Body of pancreas (tissue), 4 donors: ENCODE measurements around the gene LDLR. TPM values are rescaled to one million over a fixed set of nuclear protein-coding genes. Genes with fewer than 3 reads are reported as not detected.
"Not testable (repeated sequence)": the region's sequence is repeated elsewhere in the genome, so short reads cannot be mapped to it uniquely, and the experiment has no call there.

Source experiments
- ATAC-seq: fragments of 150-250 bp; one replicate; pipeline ENCODE4 v1.9.1; 2016
- DNase-seq, 4 donors: peaks; one replicate each; pipeline ENCODE4 v3.0.0-alpha.2; 2019
- H3K27ac ChIP-seq, 4 donors: fragments of 200-600 bp; sonication (generic); 1 replicate in 3 of 4; 2 replicates in 1 of 4; pipeline versions ENCODE4 v1.5.1 to v1.6.1; 2016 to 2019; ENCODE audit warnings: mild to moderate bottlenecking in 1 of 4, mixed read lengths in 1 of 4, moderate library complexity in 1 of 4
- H3K27me3 ChIP-seq, 2 donors: fragments of 200-600 bp; sonication (generic); one replicate each; pipeline ENCODE4 v1.6.0; 2016; ENCODE audit warnings: mild to moderate bottlenecking in 1 of 2
- H3K36me3 ChIP-seq, 2 donors: fragments of 200-600 bp; sonication (generic); replicated peaks in 1 of 2; 2 replicates each; pipeline ENCODE4 v1.5.1; 2016; ENCODE audit warnings: low read depth in 2 of 2; ENCODE audit not compliant: insufficient read depth in 1 of 2
- H3K4me1 ChIP-seq: fragments of 200-600 bp; sonication (generic); one replicate; pipeline ENCODE4 v1.6.0; 2016
- H3K4me3 ChIP-seq, 2 donors: fragments of 200-600 bp; sonication (generic); 1 replicate in 1 of 2; 2 replicates in 1 of 2; pipeline ENCODE4 v1.5.1; 2016 to 2019
- H3K9me3 ChIP-seq, 3 donors: fragments of 200-600 bp; sonication (generic); 1 replicate in 2 of 3; 2 replicates in 1 of 3; pipeline ENCODE4 v1.5.1; 2016
- POLR2A ChIP-seq, 3 donors: fragments of 450-650 bp; IDR thresholded peaks; one replicate each; pipeline ENCODE4 v1.6.1; 2016; ENCODE audit warnings: antibody characterized with exemption in 3 of 3, mild to moderate bottlenecking in 2 of 3
- WGBS, 2 donors: methylation state at CpG; one replicate each; pipeline ENCODE4 v1.1.5; 2017; 5-methylcytosine and 5-hydroxymethylcytosine counted together
- intact Hi-C: fragments of 100-400 bp; cut with DNase I; formaldehyde crosslinking; loops from one replicate; pipeline ENCODE4 v1.15.1; 2023
- total RNA-seq, 2 donors: library from RNA; depleted of rRNA; stranded (reverse); fragments of >200 nt; gene quantifications; one replicate each; pipeline ENCODE4 v1.1.0, GENCODE V29; 2016
- TF ChIP-seq, protein P1 (sequence below), 7 experiments: fragments of 450-650 bp in 4 of 7; fragments of 200-600 bp in 3 of 7; sonication (generic) in 3 of 7; IDR thresholded peaks; one replicate each; pipeline ENCODE4 v1.5.1; 2016 to 2019; ENCODE audit warnings: antibody characterized with exemption in 7 of 7

LDLR gene
- total RNA-seq, 2 donors from 2014 or later, result 18.9 to 105 TPM

DNA sequence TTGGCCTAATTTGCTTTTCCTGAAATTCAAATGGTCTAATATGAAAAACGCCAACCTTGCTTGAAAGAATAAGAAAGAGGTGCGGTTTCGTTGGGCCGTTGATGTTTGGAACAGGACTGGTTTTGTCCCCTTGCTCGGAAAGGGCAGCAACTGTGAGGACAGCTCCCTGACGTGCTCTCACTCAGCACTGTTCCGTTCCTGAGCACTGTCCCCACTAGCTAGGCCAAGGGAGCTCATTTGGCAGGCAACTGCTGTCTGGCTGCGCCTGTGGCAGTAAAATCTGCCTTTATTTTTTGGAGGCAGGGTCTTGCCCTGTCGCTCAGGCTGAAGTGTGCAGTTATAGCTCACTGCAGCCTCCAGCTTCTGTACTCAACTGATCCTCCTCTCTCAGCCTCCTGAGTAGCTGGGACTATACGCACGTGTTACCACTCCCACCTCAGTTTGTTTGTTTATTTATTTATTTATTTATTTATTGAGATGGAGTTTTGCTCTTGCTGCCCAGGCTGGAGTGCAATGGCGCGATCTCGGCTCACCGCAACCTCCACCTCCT is 4.5 kb downstream of the LDLR start:
- no peak for DNase-seq
- intact Hi-C loops, result no loop called here
- H3K4me3 ChIP-seq, result no peak overlapping the region
- ATAC-seq, result no peak
- peak overlapping the region; percentile 92 to 99 (median 98) for H3K27ac ChIP-seq
- peaks cover 69% of the 10 kb centered on the region for H3K4me1 ChIP-seq
- TF ChIP-seq POLR2A (IDR thresholded peaks at IDR 0.05), result no peak
- H3K36me3 ChIP-seq, result no peaks in the 10 kb centered on the region
- WGBS, 2 donors, result 91 to 96% methylated on average over 15 of the region's 15 CpGs
- H3K27me3 ChIP-seq, result no peaks in the 10 kb centered on the region
- no peaks in the 10 kb centered on the region for H3K9me3 ChIP-seq

DNA sequence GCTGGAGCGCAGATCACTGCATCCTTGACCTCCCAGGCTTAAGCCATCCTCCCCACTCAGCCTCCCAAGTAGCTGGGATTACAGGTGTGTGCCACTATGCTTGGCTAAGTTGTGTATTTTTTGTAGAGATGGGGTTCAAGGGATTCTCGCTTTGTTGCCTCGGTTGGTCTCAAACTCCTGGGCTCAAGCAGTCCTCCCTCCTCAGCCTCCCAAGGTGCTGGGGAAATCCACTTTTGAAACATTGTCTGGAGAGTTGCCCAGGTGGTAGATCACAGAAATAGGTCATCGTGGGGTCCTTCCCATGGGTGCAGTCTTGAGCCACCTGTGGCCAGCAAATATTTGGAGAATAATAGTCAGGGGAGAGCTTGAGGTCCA is 5.2 kb downstream of the LDLR start:
- TF ChIP-seq, protein P1, sequence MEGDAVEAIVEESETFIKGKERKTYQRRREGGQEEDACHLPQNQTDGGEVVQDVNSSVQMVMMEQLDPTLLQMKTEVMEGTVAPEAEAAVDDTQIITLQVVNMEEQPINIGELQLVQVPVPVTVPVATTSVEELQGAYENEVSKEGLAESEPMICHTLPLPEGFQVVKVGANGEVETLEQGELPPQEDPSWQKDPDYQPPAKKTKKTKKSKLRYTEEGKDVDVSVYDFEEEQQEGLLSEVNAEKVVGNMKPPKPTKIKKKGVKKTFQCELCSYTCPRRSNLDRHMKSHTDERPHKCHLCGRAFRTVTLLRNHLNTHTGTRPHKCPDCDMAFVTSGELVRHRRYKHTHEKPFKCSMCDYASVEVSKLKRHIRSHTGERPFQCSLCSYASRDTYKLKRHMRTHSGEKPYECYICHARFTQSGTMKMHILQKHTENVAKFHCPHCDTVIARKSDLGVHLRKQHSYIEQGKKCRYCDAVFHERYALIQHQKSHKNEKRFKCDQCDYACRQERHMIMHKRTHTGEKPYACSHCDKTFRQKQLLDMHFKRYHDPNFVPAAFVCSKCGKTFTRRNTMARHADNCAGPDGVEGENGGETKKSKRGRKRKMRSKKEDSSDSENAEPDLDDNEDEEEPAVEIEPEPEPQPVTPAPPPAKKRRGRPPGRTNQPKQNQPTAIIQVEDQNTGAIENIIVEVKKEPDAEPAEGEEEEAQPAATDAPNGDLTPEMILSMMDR (IDR thresholded peaks at IDR 0.05), result no peak
- TF ChIP-seq POLR2A (IDR thresholded peaks at IDR 0.05), result no peak
- intact Hi-C loops, result no loop called here
- Histone ChIP-seq H3K27me3 (no peaks in the 10 kb centered on the region), H3K4me3 (no peak overlapping the region), H3K36me3 (no peaks in the 10 kb centered on the region), H3K27ac (peak overlapping the region; percentile 92 to 99 (median 98)), H3K4me1 (peaks cover 63% of the 10 kb centered on the region), H3K9me3 (no peaks in the 10 kb centered on the region)
- 76 to 88% methylated on average over 3 to 4 of the region's 4 CpGs for WGBS, 2 donors
- ATAC-seq (no peak), DNase-seq (no peak)

DNA sequence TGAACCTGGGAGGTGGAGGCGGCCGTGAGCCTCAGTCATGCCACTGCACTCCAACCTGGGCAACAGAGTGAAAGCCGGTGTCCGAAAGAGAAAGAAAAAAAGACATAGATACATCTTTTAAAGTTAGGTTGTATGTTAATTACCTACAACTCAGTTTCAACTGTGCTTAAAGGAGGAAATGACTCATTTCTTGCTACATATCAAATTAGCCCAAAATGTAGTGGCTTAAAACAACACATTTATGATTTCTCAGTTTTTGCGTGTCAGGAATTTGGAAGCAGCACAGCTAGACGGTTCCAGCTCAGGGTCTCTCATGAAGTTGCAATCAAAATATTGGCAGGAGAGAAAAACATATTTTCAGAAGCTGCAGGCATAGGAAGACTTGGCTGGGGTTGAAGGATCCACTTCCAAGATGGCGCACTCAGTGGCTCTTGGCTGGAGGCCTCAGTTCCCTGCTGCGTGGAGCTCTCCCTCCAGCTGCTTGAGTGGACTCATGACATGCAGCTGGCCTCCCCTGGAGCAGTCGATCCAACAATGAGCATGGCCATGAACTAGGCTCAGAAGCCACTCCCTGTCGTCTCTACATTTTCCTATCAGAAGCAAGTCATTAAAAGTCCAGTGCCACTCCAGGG is 7.1 kb downstream of the LDLR start:
- 62 to 78% methylated on average over 10 of the region's 10 CpGs for WGBS, 2 donors
- peak overlapping the region; percentile 77 to 99 (median 98) for H3K27ac ChIP-seq
- intact Hi-C loops, result no loop called here
- no peaks in the 10 kb centered on the region for H3K36me3 ChIP-seq
- TF ChIP-seq, protein P1 (IDR thresholded peaks at IDR 0.05), result no peak
- TF ChIP-seq POLR2A (IDR thresholded peaks at IDR 0.05), result no peak
- ATAC-seq (no peak), DNase-seq (peak in 1 of 4 donors; percentile 30)
- no peaks in the 10 kb centered on the region for H3K9me3 ChIP-seq
- H3K4me1 ChIP-seq, result peaks cover 51% of the 10 kb centered on the region
- H3K27me3 ChIP-seq, result no peaks in the 10 kb centered on the region
- no peak overlapping the region for H3K4me3 ChIP-seq

DNA sequence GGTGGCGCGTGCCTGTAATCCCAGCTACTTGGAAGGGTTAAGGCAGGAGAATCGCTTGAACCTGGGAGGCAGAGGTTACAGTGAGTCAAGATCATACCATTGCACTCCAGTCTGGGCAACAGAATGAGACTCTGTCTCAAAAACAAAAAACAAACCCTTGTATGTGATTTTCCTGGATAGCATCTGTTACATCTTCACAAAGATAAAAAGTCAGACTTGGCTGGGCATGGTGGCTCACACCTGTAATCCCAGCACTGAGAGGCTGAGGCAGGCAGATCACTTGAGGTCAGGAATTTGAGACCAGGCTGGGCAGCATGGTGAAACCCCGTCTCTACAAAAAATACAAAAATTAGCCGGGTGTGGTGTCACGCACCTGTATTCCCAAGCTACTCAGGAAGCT is 8.1 kb downstream of the LDLR start:
- 92 to 99% methylated on average over 6 of the region's 6 CpGs for WGBS, 2 donors
- H3K36me3 ChIP-seq, intact Hi-C loops: not testable (repeated sequence)

DNA sequence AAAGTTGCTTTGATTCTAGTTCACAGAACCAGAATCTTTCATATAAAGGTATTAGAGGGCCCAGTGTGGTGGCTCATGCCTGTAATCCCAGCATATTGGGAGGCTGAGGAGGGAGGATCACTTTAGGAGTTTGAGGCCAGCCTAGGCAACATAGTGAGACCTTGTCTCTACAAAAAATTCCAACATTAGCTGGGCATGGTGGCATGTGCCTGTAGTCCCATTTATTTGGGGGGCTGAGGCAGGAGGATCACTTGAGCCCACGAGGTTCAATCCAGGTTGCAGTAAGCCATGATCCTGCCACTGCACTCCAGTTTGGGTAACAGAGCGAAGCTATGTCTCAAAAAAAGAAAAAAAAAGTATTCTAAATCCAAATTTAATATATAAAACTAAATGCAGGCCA is 9.1 kb downstream of the LDLR start:
- 95% methylated on average over 2 of the region's 2 CpGs for WGBS, 2 donors
- ATAC-seq (no peak), DNase-seq (no peak)
- Histone ChIP-seq H3K27ac (no peak overlapping the region), H3K27me3 (no peaks in the 10 kb centered on the region), H3K9me3 (no peaks in the 10 kb centered on the region), H3K4me3 (no peak overlapping the region), H3K4me1 (peaks cover 33% of the 10 kb centered on the region), H3K36me3 (peaks cover 6 to 12% of the 10 kb centered on the region in 2 donors)
- intact Hi-C loops, result no loop called here
- TF ChIP-seq POLR2A (IDR thresholded peaks at IDR 0.05), result no peak

More for the DNA sequence above, 8.1 kb downstream of the LDLR start:
- not testable (repeated sequence) for ATAC-seq, H3K9me3 ChIP-seq, H3K27ac ChIP-seq, H3K27me3 ChIP-seq, DNase-seq, H3K4me3 ChIP-seq
- peaks cover 43% of the 10 kb centered on the region for H3K4me1 ChIP-seq

DNA sequence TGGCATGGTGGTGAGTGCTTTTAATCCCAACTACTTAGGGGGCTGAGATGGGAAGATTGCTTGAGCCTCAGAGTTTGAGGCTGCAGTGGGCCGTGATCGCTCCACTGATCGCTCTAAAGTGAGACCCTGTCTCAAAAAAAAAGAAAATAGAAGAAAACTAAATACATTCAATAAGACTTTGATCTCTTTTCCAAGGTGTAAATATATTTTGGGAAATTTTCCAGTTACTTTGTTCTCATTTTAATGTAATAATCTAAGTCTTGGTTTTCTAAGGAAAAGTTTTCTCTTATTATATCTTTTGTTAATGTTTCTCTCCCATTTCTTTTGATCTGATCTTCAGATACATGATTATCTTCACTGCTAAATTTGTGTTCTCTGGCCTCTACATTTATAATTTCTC is 9.6 kb downstream of the LDLR start:
- Histone ChIP-seq H3K27me3 (no peaks in the 10 kb centered on the region), H3K27ac (no peak overlapping the region), H3K9me3 (no peaks in the 10 kb centered on the region), H3K4me1 (peaks cover 28% of the 10 kb centered on the region), H3K36me3 (peaks cover 6 to 16% of the 10 kb centered on the region in 2 donors), H3K4me3 (no peak overlapping the region)
- ATAC-seq (no peak), DNase-seq (no peak)
- 72 to 94% methylated on average over 3 of the region's 3 CpGs for WGBS, 2 donors
- intact Hi-C loops, result no loop called here
- TF ChIP-seq, protein P1 (IDR thresholded peaks at IDR 0.05), result no peak
- TF ChIP-seq POLR2A (IDR thresholded peaks at IDR 0.05), result no peak
